ENCODE results near the gene DRD1.
"Not testable (repeated sequence)": the region's sequence is repeated elsewhere in the genome, so short reads cannot be mapped to it uniquely, and the experiment has no call there.

The DRD1 gene

DNA sequence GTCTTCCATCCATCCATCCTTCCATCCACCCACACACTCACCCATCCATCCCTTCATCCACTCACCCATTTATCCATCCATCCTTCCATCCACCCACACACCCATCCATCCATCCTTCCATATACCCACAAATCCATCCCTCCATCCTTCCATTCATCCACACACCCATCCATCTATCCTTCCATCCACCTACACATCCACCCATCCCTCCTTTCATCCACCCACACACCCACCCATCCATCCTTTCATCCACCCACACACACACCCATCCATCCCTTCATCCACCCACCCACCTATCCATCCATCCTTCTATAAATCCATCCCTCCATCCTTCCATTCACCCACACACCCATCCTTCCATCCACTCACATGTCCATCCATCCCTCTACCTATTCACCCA is 23.6 kb downstream of the DRD1 start:
- FAIRE-seq, result no peak

DNA sequence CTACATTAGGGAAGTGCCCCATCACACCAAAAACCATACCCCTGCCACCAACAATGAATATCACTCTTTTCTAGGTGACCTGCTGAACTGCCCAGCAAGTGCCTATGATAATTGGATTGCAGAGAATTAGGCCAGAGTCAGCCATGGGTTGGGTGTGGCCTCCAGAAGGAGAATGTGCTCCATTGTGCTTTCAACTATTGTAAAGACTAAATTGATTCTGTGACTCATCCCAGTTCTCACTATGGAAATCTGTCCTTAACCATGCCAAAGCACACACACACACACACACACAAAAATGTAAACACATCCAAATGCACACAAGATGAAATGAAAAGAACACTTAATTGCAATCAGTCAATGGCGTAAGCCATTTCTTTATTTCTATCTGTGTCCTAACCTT is 25.7 kb downstream of the DRD1 start:
- FAIRE-seq, result no peak

DNA sequence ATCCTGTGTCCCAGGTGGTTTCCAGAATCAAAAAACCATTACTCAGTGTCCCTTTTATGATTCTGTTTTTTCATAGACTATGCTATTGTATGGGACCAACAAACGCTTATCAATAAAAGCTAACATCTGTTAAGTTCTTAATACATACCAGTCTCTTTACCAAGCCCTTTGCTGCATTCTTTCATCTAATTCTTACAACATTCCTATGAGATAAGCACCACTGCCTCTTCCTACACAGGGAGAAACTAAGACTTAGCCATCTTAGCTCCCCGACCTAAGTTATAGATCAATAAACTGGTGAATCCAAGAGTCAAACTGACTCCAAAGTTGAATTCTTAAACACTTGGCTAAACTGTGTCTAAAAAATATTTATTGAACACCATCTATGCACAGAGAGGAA is 26.6 kb downstream of the DRD1 start:
- no peak for FAIRE-seq

DNA sequence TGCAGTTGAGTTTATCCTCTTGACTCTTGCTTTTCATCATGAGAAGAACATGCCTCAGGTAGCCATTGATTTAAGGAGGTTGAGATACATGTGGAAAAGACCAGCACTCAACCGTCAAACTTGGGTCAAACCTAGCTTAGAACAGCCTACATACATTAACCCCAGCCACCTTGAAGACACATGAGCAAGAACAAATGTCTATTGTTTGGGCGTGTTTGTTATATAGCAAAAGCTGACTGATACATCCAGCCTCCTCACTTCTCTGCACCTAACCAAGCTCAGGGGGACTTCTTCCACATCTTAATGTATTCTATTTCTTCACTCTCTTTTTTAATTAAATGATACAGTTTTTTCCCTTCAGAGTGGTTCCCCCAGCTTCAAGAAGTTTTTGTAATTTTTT is 28.7 kb downstream of the DRD1 start:
- FAIRE-seq, result no peak

DNA sequence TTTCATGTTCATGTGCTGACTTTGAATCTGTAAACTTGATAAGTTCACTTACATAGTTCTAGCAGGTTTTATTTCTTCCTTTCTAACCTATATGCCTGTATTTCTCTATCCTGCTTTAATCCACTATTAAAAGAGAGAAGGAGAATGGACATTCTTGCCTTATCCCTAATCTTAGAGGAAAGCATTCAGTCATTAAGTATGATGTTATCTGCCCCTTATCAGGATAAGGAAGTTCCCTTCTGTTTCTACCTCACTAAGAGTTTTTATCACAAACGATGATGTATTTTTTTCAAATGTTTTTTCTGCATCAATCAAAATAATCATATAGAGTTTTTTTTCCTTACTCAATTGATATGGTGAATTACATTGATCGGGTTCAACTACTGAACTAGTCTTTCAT is 33.1 kb downstream of the DRD1 start:
- no peak for FAIRE-seq

DNA sequence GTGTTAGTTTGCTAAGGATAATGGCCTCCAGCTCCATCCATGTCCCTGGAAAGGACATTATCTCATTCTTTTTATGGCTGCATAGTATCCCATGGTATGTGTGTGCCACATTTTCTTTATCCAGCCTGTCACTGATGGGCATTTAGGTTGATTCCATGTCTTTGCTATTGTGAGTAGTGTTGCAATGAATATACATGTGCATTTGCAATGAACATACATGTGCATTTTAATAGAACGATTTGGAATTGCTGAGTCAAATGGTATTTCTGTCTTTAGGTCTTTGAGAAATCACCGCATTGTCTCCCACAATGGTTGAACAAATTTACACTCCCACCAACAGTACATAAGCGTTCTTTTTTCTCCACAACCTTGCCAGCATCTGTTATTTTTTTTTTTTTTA is 37.7 kb downstream of the DRD1 start:
- no peak for FAIRE-seq

DNA sequence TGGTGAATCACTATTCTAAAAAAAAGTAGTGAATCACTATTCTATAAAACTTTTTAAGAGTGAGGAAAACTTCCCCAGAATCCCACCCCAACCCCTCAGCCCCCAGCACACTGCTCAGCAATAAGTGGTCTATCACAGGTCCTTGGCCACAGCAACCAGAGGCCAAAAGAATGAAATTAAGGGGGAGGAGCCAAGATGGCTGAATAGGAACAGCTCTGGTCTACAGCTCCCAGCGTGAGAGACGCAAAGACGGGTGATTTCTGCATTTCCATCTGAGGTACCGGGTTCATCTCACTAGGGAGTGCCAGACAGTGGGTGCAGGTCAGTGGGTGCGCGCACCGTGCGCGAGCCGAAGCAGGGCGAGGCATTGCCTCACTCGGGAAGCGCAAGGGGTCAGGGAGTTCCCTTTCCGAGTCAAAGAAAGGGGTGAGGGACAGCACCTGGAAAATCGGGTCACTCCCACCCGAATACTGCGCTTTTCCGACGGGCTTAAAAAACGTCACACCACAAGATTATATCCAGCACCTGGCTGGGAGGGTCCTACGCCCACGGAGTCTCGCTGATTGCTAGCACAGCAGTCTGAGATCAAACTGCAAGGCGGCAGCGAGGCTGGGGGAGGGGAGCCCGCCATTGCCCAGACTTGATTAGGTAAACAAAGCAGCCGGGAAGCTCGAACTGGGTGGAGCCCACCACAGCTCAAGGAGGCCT is 46.2 kb downstream of the DRD1 start:
- FAIRE-seq, result not testable (repeated sequence)

DNA sequence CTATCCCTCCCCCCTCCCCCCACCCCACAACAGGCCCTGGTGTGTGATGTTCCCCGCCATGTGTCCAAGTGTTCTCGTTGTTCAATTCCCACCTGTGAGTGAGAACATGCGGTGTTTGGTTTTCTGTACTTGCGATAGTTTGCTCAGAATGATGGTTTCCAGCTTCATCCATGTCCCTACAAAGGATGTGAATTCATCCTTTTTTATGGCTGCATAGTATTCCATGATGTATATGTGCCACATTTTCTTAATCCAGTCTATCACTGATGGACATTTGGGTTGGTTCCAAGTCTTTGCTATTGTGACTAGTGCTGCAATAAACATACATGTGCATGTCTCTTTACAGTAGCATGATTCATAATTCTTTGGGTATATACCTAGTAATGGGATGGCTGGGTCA is 48.6 kb downstream of the DRD1 start:
- FAIRE-seq, result not testable (repeated sequence)

DNA sequence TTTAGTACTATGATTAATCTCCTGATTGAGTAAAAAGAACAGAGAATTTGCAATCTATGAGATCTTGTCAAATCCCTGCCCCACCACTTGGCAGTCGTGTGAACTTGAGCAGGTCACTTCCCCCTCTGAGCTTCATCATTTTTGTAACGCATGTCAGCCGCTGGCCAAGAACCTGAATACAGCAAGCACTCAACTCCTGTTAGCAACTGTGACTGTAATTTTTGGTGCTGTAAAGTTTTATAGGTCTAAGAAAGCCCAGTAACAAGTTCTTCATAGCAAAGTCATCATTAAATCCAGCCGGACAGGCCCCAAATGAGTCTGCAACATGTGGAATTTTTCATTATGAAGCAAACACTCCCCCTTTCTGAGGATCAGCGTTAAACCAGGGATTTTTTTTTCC is 49.4 kb downstream of the DRD1 start:
- no peak for FAIRE-seq

DNA sequence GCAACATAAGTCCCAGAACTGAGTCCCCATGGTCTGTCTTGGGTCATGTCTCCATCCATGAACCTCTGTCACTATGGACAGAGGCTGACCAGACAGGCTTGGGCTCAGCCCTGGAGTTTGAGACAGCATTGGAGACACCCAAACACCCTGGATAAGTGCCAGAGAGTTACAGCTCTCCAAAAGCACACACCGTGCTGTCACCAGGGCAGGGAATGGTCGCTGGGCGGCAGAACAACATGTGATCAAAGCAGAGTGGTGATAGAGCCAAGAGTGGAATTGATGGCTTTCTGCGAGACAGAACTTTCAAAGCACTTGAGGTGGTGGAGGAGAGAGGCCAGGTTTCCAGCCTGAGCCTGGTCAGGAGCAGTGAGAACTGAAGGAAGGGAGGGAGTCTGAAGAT is 50.1 kb downstream of the DRD1 start:
- FAIRE-seq, result no peak

DNA sequence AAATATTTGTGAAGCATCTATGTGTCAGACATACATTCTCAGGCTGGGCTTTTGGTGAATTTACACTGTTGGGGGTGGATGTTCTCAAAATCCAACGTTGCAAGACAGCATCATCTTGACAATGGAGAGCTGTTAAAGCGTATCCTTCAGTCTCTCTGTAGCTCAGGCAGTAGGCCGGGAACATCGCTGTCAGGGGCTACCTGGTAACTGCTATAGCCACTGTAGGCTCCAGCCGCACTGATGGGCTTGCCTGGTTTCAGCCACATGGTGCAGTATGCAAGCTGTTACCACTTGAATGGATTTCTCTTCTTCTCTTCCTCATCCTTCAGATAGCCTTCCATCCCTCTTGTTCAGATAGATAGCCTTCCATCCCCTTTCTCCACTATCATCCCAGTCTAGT is 51.7 kb downstream of the DRD1 start:
- no peak for FAIRE-seq

DNA sequence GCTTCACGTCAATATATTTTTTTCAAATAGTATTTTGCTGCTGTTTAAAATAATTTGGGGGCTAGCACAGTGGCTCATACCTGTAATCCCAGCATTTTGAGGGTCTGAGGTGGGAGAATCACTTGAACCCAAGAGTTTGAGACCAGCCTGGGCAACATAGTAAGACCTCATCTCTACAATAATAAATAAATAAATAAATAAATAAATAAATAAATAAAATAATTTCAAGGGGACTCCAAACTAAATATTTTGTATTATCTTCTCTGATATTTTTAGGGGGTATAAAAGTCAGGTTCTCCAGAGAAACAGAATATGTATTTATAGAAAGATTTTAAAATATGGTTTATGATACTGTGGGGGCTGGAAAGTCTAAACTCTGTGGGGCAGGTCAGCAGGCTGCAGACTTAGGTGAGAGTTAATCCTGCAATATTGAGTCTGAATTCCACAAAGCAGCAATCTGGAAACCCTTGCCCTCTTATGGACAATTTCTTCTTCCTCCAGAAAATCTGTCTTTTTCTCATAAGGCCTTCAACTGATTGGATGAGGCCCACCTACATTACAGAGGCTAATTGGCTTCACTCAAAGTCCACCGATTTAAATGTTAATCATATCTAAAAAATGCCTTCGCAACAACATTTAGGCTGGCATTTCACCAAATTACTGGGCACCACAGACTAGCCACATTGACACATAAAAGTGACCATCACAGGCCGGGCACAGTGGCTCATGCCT is 53.5 kb downstream of the DRD1 start:
- no peak for FAIRE-seq
